Measurements from ENCODE around the gene SAMD10.

DNA sequence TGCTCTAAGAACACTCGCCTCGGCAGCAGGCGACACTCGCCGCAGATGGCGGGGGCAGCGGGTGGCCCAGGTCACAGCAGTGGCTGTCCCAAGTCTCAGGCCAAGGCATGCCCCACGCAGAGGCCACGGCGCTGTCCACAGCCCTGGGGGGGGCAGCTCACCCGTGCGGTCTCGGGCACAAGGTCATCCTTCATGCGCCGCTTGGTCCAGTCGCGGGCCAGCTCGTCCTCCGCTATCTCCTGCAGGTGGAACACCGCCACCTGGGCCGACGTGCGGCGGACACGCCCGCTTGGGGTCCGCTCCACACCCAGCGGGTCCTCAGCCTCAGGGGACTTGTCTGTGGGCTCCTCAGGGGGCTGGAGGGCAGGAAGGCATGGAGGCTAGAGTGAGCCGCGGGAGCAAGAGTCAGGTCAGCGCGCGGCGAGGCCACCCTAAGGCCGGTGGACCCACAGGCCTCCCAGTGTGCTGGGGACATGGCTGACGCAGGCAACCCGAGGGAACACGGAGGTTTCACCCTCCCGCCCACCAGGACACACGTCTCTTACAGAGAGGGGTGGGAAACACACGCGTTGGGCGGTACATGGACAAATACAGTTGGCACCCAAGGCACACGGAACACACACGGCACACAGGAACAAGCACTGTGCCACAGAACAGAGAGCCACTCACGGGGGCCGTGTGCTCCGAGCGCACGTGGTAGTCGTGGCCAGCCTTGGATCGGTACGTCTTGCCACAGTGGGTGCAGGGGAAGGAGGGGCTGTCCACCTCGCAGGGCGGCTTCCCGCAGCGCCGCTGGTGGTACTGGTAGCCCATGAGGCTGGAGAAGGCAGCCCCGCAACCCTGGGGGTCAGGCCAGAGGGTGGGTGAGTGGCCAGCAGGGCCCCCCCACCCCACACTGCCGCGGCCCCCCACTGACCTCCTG is 16.8 kb downstream of the SAMD10 start:
- no peak for TF ChIP-seq POLR2A (IDR thresholded peaks at IDR 0.05)
- TF ChIP-seq, protein P1, sequence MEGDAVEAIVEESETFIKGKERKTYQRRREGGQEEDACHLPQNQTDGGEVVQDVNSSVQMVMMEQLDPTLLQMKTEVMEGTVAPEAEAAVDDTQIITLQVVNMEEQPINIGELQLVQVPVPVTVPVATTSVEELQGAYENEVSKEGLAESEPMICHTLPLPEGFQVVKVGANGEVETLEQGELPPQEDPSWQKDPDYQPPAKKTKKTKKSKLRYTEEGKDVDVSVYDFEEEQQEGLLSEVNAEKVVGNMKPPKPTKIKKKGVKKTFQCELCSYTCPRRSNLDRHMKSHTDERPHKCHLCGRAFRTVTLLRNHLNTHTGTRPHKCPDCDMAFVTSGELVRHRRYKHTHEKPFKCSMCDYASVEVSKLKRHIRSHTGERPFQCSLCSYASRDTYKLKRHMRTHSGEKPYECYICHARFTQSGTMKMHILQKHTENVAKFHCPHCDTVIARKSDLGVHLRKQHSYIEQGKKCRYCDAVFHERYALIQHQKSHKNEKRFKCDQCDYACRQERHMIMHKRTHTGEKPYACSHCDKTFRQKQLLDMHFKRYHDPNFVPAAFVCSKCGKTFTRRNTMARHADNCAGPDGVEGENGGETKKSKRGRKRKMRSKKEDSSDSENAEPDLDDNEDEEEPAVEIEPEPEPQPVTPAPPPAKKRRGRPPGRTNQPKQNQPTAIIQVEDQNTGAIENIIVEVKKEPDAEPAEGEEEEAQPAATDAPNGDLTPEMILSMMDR (IDR thresholded peaks at IDR 0.05) = no peak

Measured in thyroid gland (tissue), 4 donors.